ENCODE results near the gene SRA1. TPM values are rescaled to one million over a fixed set of nuclear protein-coding genes. Genes with fewer than 3 reads are reported as not detected.
"Not testable (repeated sequence)": the region's sequence is repeated elsewhere in the genome, so short reads cannot be mapped to it uniquely, and the experiment has no call there.

Gene SRA1
- total and polyA plus RNA-seq, 9 of the 15 experiments (the other 6 are each of a cell fraction or from before 2014, with no cell fraction given) = 24.1 to 47.4 (median 41.3) TPM

DNA sequence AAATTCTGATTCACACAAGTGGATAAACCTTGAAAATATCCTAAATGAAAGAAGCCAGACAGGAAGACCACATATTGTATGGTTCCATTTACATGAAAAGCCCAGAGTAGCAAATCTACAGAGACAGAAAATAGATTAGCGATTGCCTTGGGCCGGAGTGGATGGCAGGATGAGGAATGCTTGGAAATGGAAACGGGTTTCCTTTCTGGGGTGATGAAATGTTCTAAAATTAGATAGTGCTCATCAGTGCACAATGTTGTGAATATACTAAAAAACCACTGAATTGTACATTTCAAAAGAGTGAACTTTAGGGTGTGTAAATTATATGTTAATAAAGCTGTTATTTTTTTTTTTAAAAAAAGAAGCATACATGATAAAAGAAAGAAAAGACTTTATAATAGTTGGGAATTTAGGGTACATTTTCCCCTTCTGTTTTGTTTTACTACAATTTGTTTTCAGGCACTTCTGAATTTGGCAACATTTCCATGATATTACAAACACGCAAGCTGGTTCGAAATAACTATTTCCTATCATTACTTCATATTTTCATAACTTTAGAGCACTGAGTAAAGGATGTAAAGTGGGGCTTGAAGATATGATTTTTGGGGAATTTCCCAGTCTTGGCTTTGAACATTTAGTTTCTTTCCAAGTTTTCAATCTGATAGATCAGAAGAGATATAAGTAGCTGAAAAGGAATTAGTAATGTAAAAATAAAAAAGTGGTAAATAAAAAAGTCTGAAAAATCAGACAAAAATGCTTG lies 31.2 kb upstream of the SRA1 start (continued):
- TF ChIP-seq, protein P1, sequence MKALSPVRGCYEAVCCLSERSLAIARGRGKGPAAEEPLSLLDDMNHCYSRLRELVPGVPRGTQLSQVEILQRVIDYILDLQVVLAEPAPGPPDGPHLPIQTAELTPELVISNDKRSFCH (CRISPR knock-in tag; IDR thresholded peaks at IDR 0.05) = no peak
- TF ChIP-seq, protein P1 (tag; IDR thresholded peaks at IDR 0.05) = no peak
- TF ChIP-seq RBM15 (IDR thresholded peaks at IDR 0.05; ENCODE audit: insufficient read depth, low read length) = no peak

DNA sequence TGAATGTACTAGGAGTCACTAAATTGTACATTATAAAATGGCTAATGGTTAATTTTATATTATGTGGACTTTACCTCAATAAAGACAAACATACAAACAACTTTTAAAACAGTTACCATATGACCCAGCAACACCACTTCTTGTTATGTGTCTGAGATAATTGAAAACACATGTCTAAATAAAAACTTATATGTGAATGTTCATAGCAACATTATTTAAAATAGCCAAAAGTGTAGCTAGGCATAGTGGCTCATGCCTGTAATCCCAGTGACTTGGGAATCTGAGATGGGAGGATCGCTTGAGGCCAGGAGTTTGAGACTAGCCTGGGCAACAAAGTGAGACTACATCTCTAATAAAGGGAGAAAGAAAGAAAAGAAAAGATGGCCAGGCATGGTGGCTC lies 30.2 kb upstream of the SRA1 start:
- no peaks in the 10 kb centered on the region for H4K20me1 ChIP-seq (replicated peaks; ENCODE audit: control insufficient read depth, insufficient read depth, low read length)
- intact Hi-C loops (cut with micrococcal nuclease) = no loop called here

DNA sequence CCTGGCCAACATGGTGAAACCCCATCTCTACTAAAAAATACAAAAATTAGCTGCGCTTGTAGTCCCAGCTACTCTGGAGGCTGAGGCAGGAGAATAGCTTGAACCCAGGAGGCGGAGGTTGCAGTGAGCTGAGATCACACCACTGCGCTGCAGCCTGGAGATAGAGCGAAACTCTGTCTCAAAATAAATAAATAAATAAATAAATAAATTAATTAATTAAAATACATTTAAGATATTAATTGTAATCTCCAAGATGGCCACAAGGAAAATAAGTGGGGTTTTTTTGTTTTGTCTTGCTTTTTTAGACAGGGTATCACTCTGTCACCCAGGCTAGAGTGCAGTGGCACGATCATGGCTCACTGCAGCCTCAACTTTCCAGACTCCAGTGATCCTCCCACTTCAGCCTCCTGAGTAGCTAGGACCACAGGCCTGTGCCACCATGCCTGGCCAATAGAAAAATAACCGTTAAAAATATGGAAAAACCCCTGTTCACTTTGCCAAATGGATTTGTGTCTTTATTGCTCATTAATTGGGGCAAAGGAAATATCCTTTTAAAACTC lies 22.0 kb upstream of the SRA1 start:
- ATAC-seq; intact Hi-C loops (cut with micrococcal nuclease); H3K27me3 ChIP-seq (ENCODE audit: control insufficient read depth in 2 of 2, insufficient read depth in 2 of 2, low read length in 2 of 2); CTCF ChIA-PET (ENCODE audit: low intra/inter-chr PET ratio); POLR2A ChIA-PET; DNase-seq (ENCODE audit: extremely low read depth in 1 of 4, low spot score in 3 of 4); H3K9me1 ChIP-seq (ENCODE audit: control insufficient read depth, insufficient read depth, low read length); H3K36me3 ChIP-seq (ENCODE audit: control insufficient read depth, insufficient read depth, low read length); H3K4me3 ChIP-seq; in situ Hi-C loops (cut with MboI); H3K4me2 ChIP-seq (ENCODE audit: insufficient read depth, low read length); H3K9me3 ChIP-seq (replicated peaks; ENCODE audit: control insufficient read depth, insufficient read depth, low read depth, low read length); H4K20me1 ChIP-seq (replicated peaks; ENCODE audit: control insufficient read depth, insufficient read depth, low read length); H3K9ac ChIP-seq (ENCODE audit: insufficient read depth in 1 of 2, low read depth in 2 of 2, low read length in 2 of 2); H3K27ac ChIP-seq (ENCODE audit: extremely low read depth, low read depth, low read length); FAIRE-seq; H2AFZ ChIP-seq (ENCODE audit: low read depth, low read length); BruUV-seq (replicated peaks); H3K79me2 ChIP-seq (ENCODE audit: control insufficient read depth, insufficient read depth, low read length); H3K4me1 ChIP-seq (replicated peaks in 1 of 2; ENCODE audit: control insufficient read depth in 2 of 2, insufficient read depth in 2 of 2, low read length in 2 of 2): not testable (repeated sequence)
- WGBS (ENCODE audit: insufficient coverage, low coverage, missing lambda C conversion rate) = 48% methylated on average over 6 of the region's 6 CpGs

More for the DNA sequence above, 30.2 kb upstream of the SRA1 start:
- in situ Hi-C loops (cut with MboI) = no loop called here
- Histone ChIP-seq H3K27me3 (ENCODE audit: control insufficient read depth in 2 of 2, insufficient read depth in 2 of 2, low read length in 2 of 2) (no peaks in the 10 kb centered on the region), H3K9me3 (replicated peaks; ENCODE audit: control insufficient read depth, insufficient read depth, low read depth, low read length) (no peaks in the 10 kb centered on the region), H3K4me1 (replicated peaks in 1 of 2; ENCODE audit: control insufficient read depth in 2 of 2, insufficient read depth in 2 of 2, low read length in 2 of 2) (peaks cover 3 to 4% of the 10 kb centered on the region in 2 experiments; a peak in 1 of 5 replicates), H3K4me3 (no peak overlapping the region), H3K79me2 (ENCODE audit: control insufficient read depth, insufficient read depth, low read length) (no peaks in the 10 kb centered on the region), H3K36me3 (ENCODE audit: control insufficient read depth, insufficient read depth, low read length) (no peaks in the 10 kb centered on the region), H3K27ac (ENCODE audit: extremely low read depth, low read depth, low read length) (no peak overlapping the region), H3K4me2 (ENCODE audit: insufficient read depth, low read length) (no peak overlapping the region), H3K9me1 (ENCODE audit: control insufficient read depth, insufficient read depth, low read length) (no peaks in the 10 kb centered on the region), H3K9ac (ENCODE audit: insufficient read depth in 1 of 2, low read depth in 2 of 2, low read length in 2 of 2) (no peak overlapping the region), H2AFZ (ENCODE audit: low read depth, low read length) (no peak overlapping the region)
- DNase-seq (ENCODE audit: extremely low read depth in 1 of 4, low spot score in 3 of 4) = no peak
- WGBS (ENCODE audit: insufficient coverage, low coverage, missing lambda C conversion rate) = 25% methylated on average over 1 of the region's 1 CpG
- ATAC-seq = no peak
- TF ChIP-seq ZNF197 (CRISPR knock-in tag; IDR thresholded peaks at IDR 0.05; ENCODE audit: low read depth) (no peak), HDGF (IDR thresholded peaks at IDR 0.05) (no peak), ZNF780A (CRISPR knock-in tag; IDR thresholded peaks at IDR 0.05) (no peak), GTF2E2 (tag; IDR thresholded peaks at IDR 0.05) (no peak), SMARCA5 (IDR thresholded peaks at IDR 0.05) (no peak), ZNF695 (CRISPR knock-in tag; IDR thresholded peaks at IDR 0.05) (no peak)
- TF ChIP-seq, protein P2, sequence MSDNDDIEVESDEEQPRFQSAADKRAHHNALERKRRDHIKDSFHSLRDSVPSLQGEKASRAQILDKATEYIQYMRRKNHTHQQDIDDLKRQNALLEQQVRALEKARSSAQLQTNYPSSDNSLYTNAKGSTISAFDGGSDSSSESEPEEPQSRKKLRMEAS (CRISPR knock-in tag; IDR thresholded peaks at IDR 0.05) = no peak
- FAIRE-seq = no peak
- ChIA-PET CTCF (ENCODE audit: low intra/inter-chr PET ratio) (no interaction called here), POLR2A (no interaction called here)
- no TSS peak for BruUV-seq (replicated peaks)
